HG03280 (cell line): ENCODE data around the gene CCDC141.

ENCODE experiments used
- ATAC-seq: cut with Tn5 transposase; IDR thresholded peaks from one replicate; pipeline ENCODE4 v1.9.1; 2021; ENCODE audit warnings: mild to moderate bottlenecking, moderate library complexity; ENCODE audit not compliant: unreplicated experiment

CCDC141 gene

GRCh38 chr2:178980815-178981214 lies 69.1 kb downstream of the CCDC141 start:
- no peak for ATAC-seq

GRCh38 chr2:178978667-178979066 lies 71.3 kb downstream of the CCDC141 start:
- no peak for ATAC-seq

GRCh38 chr2:178976351-178976750 lies 73.6 kb downstream of the CCDC141 start:
- no peak for ATAC-seq

- no peak for ATAC-seq
Observed at GRCh38 chr2:178962805-178963433, 87.0 kb downstream of the CCDC141 start.

GRCh38 chr2:178962152-178962551 lies 87.8 kb downstream of the CCDC141 start:
- no peak for ATAC-seq

- ATAC-seq = no peak
Observed at GRCh38 chr2:178954049-178954448, 95.9 kb downstream of the CCDC141 start.

GRCh38 chr2:178951266-178952006 lies 98.5 kb downstream of the CCDC141 start:
- no peak for ATAC-seq

- no peak for ATAC-seq
Observed at GRCh38 chr2:178949584-178949983, 100.4 kb downstream of the CCDC141 start.

GRCh38 chr2:178949151-178949550 lies 100.8 kb downstream of the CCDC141 start:
- no peak for ATAC-seq

- no peak for ATAC-seq
Observed at GRCh38 chr2:178947006-178947405, 102.9 kb downstream of the CCDC141 start.

GRCh38 chr2:178946494-178946893 lies 103.4 kb downstream of the CCDC141 start:
- no peak for ATAC-seq

- no peak for ATAC-seq
Observed at GRCh38 chr2:178943745-178944144, 106.2 kb downstream of the CCDC141 start.

GRCh38 chr2:178934571-178934970 lies 115.4 kb downstream of the CCDC141 start:
- no peak for ATAC-seq

- ATAC-seq = no peak
Observed at GRCh38 chr2:178933493-178933892, 116.4 kb downstream of the CCDC141 start.

GRCh38 chr2:178928077-178928476 lies 121.9 kb downstream of the CCDC141 start:
- peak; percentile 68 for ATAC-seq

- ATAC-seq = peak; percentile 43
Observed at GRCh38 chr2:178927173-178927572, 122.8 kb downstream of the CCDC141 start.

GRCh38 chr2:178924817-178925216 lies 125.1 kb downstream of the CCDC141 start:
- ATAC-seq = no peak

GRCh38 chr2:178923546-178923945 lies 126.4 kb downstream of the CCDC141 start:
- no peak for ATAC-seq

GRCh38 chr2:178920916-178921513 lies 128.9 kb downstream of the CCDC141 start:
- no peak for ATAC-seq

- no peak for ATAC-seq
Observed at GRCh38 chr2:178917555-178917954, 132.4 kb downstream of the CCDC141 start.

GRCh38 chr2:178915423-178916173 lies 134.3 kb downstream of the CCDC141 start:
- ATAC-seq = no peak
